HG03521 (cell line): Measurements from ENCODE around the gene EIF2B2.

Experiments used
- ATAC-seq: cut with Tn5 transposase; IDR thresholded peaks from one replicate; pipeline ENCODE4 v1.9.1; 2021; ENCODE audit warnings: mild to moderate bottlenecking, moderate library complexity; ENCODE audit not compliant: unreplicated experiment

EIF2B2 gene

DNA sequence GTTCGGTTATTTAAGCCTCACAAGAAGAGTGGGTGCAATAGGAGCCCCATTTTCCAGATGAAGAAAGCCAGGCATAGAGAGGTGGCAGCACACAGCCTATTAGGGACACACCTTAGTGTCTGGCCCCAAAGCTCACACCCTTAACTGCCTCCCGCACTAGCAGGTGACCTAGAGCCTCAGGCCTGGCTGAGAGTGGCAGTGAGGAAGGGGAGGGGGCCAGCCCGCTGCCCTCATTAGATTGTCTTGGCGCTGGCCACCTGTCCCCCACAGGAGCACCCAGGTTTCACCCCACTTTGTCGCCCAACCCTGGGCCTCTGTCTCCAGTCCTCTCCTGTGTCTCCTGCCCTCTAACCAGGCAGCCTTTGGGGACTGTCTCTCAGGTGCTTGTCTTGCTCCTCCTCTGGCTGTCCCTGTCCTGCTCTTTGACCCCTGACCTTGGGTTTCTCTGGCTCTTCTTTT is 28.8 kb upstream of the EIF2B2 start:
- ATAC-seq = no peak

DNA sequence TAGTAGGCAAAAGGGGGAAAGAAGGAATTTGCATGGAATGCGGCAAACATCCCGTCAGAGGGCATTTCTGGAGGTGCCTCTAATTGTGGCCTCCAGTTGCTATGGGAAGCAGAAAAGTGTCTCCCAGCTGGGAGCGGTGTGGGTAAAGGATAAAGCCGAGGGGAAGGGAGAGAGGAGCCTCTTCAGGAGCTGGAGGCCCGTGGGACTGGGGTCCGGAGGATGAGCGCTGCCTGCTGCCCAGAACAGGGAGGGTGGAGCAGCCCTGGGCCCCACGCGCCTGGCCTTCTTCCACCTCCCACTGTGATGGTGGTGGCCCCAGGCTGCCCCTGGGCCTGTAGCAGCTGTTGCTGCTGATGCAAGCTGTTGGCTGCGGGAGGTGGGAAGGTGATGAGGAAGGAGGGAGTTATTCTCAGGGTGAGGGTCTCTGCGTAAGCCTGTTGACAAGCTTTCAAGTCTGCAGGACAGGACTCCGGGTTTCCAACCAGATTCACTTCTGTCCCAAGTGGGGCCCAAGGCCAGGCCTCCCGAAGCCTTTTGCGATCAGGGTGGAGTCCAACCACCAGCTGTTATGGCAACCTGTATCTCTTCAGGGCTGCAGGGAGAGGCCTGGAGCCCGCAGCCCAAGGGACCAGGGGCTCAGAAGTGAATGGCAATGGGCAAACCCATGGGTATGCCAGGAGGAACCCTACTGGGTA is 28.2 kb upstream of the EIF2B2 start:
- ATAC-seq = no peak

DNA sequence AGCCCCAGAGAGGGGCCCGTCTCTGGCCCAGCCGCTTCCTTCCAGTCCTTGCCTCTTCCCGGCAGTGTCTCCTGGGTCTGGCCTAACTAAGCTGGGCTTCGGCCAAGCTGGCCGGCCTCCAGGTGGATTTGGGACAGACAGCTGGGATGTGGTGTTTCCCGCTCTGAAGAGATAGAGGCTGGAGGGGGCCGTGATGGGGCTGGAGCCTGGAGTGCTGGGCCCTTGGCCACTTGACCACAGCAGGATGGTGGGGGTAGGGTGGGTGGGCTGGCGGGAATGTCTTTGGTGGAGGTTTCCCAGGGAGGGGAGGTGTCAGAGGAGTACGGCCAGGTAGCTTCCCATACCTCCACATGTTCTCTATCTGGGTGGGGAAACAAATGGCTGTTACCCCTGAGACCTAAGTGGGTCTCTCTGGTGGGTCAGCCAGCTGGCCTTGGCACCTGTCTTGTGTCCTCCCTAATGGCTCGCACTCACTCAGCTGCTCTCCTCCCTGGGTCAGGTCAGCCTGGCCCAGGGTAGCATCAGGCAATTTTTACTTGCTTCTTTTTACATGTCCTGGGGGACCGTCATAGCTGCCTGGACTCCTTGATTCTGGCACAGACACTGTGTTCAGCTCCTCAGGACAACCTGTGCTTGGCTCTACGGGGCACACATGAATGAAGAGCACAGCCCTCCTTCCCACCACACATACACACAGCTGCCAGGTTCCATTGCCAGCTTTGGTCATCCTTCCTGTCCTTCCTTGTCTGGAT is 27.5 kb upstream of the EIF2B2 start:
- no peak for ATAC-seq

DNA sequence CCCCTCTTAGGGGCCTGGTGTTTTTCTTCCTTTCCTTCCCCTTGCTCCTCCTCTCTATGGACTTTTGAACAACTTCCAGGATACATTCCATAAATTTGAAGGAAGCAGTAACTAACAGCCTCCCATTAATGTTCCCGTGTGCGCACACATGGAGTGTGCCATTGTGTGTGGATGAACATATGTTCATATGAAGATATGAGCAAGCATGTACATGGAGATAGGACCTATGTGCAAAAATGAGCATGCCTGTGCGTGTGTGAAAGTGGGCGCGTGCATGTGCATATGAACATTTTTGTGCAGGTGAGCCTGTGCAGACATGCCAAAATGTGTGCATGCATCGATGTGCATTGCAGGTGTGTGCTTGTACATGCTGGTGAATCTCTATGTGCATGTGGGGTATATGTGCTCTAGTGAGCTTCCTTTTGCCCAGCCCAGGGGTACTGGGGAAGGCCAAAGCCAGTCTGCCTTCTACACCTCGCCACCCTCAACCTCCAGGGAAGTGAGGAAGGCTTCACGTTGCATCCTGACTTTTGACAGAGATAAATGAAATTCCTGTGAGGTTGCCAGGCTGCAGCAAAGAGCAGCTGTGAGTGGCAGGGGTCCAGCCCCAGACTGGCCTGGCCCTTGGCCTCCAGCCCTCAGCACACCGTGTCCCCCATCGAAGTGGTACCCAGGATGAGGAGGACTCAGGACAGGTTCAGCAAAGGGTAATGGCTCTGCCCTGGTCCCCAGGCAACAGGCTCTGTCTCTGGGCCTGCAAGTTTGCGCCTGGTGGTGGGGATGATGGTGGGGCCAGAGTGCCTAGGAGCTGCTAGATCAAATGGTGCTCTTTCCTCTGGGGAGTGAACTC is 26.2 kb upstream of the EIF2B2 start:
- ATAC-seq = no peak

DNA sequence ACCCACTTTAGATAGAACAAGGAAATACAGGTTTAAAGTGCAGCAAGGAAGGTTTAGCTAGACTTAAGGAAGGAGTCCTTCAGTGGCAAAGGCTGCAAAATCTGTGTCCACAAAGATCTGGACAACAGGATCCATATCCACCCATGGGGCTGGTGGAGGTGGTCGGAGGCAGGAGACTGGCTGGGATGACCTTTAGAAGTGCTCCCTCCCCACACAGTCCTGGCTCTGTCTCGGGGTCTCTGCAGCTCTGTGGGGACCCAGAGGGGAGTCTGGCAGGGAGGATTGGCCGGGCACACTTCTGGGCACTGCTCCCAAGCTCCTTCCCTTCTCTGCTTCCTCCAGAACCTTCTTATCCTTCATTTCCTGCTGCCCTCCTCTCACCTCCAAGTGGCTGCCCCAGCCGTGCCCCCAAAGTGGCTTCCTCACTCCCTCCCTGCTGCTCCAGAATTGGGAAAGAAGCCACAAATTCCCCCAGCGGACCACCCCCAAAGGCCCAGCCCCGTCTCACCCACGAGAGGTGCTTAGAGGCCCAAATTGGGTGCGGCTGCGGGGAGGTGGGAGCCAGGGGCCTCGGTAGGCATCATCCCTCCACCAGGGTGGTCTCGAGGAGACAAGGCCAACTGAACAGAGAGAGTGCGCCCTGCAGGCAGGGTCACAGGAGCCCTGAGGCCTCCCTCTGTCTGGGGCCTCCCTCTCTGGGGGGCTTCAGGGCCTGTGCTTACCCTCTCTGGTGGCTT is 25.4 kb upstream of the EIF2B2 start:
- no peak for ATAC-seq

DNA sequence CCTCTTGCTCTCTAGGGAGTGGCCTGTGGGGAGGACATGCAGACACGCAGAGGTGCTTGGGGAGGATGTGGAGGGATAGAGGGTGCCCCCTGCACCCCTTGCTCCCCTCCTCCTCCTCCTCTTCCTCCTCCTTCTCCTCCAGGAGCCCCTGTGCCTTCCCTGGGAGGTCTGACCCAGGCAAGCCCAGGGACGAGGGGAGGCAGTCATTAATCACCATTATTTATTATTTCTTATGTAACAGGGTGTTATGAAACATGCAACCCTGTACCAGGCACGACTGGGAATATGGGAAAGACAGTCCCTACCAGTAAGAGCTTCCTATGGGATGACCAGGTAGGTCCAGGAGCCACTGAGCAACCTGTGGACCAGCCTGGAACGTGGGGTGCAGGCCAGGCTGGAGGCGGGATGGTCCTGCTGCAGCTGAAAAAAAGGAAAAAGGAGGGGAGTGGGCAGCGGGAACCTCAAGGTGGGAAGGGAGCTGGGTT is 24.8 kb upstream of the EIF2B2 start:
- no peak for ATAC-seq

GRCh38 chr14:74978416-74978947 is 24.2 kb upstream of the EIF2B2 start:
- no peak for ATAC-seq

GRCh38 chr14:74979029-74979428 is 23.7 kb upstream of the EIF2B2 start:
- ATAC-seq = no peak

- ATAC-seq = no peak
Measured at GRCh38 chr14:74979442-74980397, 23.0 kb upstream of the EIF2B2 start.

- no peak for ATAC-seq
Measured at GRCh38 chr14:74980398-74980730, 22.4 kb upstream of the EIF2B2 start.

- ATAC-seq = no peak
Measured at GRCh38 chr14:74980731-74981461, 21.8 kb upstream of the EIF2B2 start.

DNA sequence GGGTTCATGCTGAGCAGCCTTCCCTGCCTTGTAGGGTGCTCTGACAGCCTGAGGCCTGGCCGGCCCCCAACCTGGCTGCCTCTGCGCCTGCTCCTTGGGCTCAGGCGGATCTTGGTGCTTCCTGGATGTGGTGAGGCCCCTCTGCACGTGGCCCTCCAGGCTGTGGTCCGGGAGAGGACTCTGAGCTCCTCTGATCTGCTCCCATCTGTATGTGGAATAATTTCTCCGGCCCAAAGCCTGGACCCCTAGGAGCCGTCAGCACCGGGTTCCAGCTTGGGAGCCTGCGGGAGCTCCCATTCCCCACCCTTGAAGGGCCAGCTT is 21.3 kb upstream of the EIF2B2 start:
- no peak for ATAC-seq

DNA sequence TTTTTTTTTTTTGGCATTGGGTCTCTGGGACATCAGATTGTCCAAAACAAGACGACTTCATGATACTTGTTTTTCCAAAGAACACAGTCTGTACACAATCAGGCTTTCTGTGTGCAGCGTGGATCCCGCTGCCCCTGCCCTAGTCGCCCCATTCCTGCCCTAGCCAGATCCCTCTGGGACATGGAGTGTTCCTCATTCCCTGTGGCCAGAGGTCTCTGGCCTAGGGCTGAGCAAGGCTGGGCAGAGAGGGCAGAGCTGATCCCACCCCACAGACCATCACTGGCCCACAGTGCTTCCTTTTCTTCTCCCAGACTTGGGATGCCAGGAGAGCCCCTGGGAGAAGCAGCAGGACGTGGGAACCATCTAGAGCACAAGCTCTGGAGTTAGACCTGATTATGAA is 20.9 kb upstream of the EIF2B2 start:
- ATAC-seq = no peak

DNA sequence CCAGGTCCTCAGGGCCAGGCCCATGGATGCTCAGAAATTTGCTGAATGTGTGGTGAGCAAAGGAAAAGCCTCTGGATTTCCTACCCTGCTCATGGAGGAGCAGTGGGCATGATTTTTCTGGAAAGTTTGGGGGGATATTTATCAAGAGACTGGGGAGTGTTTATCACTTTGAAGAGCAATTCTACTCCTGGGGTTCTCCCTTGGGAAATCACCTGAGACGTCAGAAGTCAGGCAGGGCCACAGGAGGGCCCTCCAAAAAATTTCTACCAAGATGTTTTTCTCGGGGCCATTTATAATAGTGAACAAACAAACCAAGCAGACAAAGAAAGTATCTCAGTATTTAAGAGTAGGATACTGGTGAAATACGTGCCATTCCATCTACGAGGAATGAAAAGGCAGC is 20.1 kb upstream of the EIF2B2 start:
- no peak for ATAC-seq

DNA sequence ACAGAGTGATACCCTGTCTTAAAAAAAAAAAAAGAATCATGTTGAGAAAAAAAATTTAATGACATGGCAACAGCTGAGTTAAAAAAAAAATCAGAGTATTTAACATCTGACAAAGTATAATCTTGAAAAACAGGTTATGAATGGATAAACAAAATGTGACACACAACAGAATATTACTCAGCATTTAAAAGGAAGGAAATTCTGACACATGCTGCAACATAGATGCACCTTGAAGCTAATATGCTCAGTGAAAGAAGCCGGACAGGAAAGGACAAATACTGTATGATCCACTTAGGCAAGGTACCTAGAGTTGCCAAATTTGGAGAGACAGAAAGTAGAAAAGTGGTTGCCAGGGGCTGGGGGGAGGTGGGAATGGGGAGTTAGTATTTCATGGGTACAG is 19.4 kb upstream of the EIF2B2 start:
- ATAC-seq = no peak

DNA sequence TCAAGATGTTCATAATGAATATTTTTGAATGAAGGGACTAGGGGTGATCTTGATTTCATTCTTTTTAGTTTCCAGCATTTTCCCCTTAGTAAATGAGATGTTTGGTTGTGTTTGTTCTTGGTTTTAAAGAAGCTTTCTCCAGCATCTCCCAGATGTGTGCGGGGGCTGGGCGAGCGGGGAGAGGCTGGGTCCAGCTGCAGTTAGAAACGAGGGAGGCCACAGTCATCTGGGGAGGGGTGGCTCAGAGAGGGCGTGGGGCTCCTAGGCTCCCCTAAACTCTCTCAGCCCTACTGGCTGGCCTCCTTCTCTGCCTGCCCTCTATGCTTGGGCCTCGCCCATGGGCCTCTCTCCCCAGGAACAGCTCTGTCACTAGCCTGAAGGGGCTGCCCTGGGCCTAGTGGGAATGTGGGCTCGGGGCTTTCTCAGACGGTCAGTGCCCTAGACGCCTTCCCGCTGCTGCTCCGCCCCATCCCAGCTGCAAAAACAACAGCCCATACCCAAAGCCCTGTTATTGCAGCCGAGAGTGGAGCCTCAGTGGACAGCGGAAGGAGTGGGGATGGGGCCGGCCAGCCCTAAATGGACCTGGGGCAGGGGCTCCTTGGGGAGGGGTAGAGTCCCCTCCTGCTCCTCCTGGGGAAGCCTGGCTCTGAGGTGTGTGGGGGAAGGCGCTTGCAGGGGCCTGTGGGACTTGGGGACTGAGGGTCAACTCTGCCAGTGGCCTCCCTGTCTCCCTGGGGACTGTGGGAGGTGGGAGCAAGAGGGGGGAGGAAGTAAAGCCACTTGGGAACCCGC is 18.3 kb upstream of the EIF2B2 start:
- ATAC-seq = no peak

GRCh38 chr14:74985028-74985310 is 17.8 kb upstream of the EIF2B2 start:
- no peak for ATAC-seq

- no peak for ATAC-seq
Measured at GRCh38 chr14:74985806-74986205, 16.9 kb upstream of the EIF2B2 start.
